Pancreas (tissue), 10 donors: ENCODE measurements around the gene CD320. TPM values are rescaled to one million over a fixed set of nuclear protein-coding genes. Genes with fewer than 3 reads are reported as not detected.
"Not testable (repeated sequence)": the region's sequence is repeated elsewhere in the genome, so short reads cannot be mapped to it uniquely, and the experiment has no call there.

Source experiments
- ATAC-seq, 4 donors: fragments of 200-7000 bp; cut with Tn5 transposase; one replicate each; pipeline versions ENCODE4 v1.8.0 to v1.9.1; 2020; ENCODE audit warnings: mild to moderate bottlenecking in 4 of 4, moderate library complexity in 4 of 4
- DNase-seq, 6 donors: peaks; one replicate each; pipeline ENCODE4 v3.0.0-alpha.2; 2020
- FAIRE-seq: peaks from 2 replicates; lab custom pipeline; 2012; peaks lifted over from hg19 to GRCh38; lab: Jason Lieb, UNC
- H3K27ac ChIP-seq, 4 donors: fragments of 200-600 bp; sonication (generic); 1 replicate in 3 of 4; 2 replicates in 1 of 4; pipeline versions ENCODE4 v1.5.0 to v1.8.0; 2020
- H3K27me3 ChIP-seq, 4 donors: fragments of 200-600 bp; one replicate each; pipeline ENCODE4 v1.8.0; 2021
- H3K36me3 ChIP-seq, 3 donors: fragments of 200-600 bp; sonication (generic) in 1 of 3; one replicate each; pipeline versions ENCODE4 v1.5.0 to v1.8.0; 2020 to 2021
- H3K4me1 ChIP-seq, 3 donors: fragments of 200-600 bp; one replicate each; pipeline ENCODE4 v1.8.0; 2021
- H3K4me3 ChIP-seq, 4 donors: fragments of 200-600 bp; sonication (generic) in 2 of 4; one replicate each; pipeline versions ENCODE4 v1.5.0 to v1.8.0; 2020 to 2021
- H3K9me3 ChIP-seq, 4 donors: fragments of 200-600 bp; one replicate each; pipeline ENCODE4 v1.8.0; 2021
- WGBS, 2 donors: extraction: QIAGEN DNeasy Blood & Tissue Kit; methylation state at CpG; one replicate each; pipeline ENCODE4 v1.1.7; 2013; 5-methylcytosine and 5-hydroxymethylcytosine counted together
- intact Hi-C, 3 donors: fragments of 100-400 bp; cut with DNase I; formaldehyde crosslinking; loops; one replicate each; pipeline versions ENCODE4 v1.11.1 to v1.14.2; 2022
- polyA plus RNA-seq, 2 donors: library from polyadenylated mRNA; stranded (reverse); fragments of 200-250 nt; gene quantifications; one replicate each; pipeline ENCODE4 v1.2.3, GENCODE V29; 2013
- total RNA-seq, 6 donors: library from RNA; stranded (reverse); fragmentation: NEBNext Ultra II Directional in 4 of 6; extraction: Animal tissue kit (Norgen Biotek cat#: 25700) in 4 of 6; gene quantifications; one replicate each; pipeline versions ENCODE4 v1.2.1 to v1.2.4, GENCODE V29; 2021 to 2023
- TF ChIP-seq, protein P1 (sequence below), 4 donors: fragments of 200-600 bp; sonication (generic) in 3 of 4; IDR thresholded peaks; one replicate each; pipeline versions ENCODE4 v1.5.0 to v1.8.0; 2021; ENCODE audit warnings: antibody characterized with exemption in 4 of 4
- donor health status: healthy with polysubstance abuse.
- donor health status: DM: no; HTN: no; CAD: no; lungs with moderate emphysema.
- donor health status: DM: no; HTN: no; CAD: no.
- donor health status: control.
- donor health status: control.
- donor health status: Bipolar disorder and iron deficiency.
- donor health status: DM: yes; HTN: yes; CAD: no.
- donor health status: DM: no; HTN: no; CAD: no.
- donor health status: DM: no; HTN: no; CAD: no.
- donor health status: DM: yes; HTN: yes; CAD: no.

Gene CD320
- total and polyA plus RNA-seq, 8 donors: 13.8 to 58.4 (median 20.9) TPM

DNA sequence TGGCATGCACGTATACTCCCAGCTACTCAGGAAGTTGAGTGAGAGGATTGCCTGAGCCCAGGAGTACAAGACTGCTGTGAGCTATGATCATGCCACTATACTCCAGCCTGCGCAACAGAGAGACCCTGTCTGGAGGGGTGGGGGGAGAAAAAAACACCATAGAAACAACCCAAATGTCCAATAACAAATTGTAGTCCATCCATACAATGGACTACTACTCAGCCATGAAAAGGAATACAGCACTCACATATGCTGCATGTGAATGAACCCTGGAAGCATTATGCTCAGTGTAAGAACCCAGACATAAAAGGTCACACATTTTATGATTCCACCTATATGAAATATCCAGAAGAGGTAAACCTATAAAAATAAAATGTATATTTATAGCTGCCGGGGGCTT is 42.3 kb downstream of the CD320 start:
- Histone ChIP-seq H3K27ac (no peak overlapping the region), H3K27me3 (no peaks in the 10 kb centered on the region), H3K36me3 (peaks cover 0 to 8% (median 0%) of the 10 kb centered on the region in 3 donors), H3K4me1 (no peaks in the 10 kb centered on the region), H3K4me3 (no peak overlapping the region), H3K9me3 (no peaks in the 10 kb centered on the region)
- DNase-seq (no peak), ATAC-seq (no peak), FAIRE-seq (no peak)
- TF ChIP-seq, protein P1, sequence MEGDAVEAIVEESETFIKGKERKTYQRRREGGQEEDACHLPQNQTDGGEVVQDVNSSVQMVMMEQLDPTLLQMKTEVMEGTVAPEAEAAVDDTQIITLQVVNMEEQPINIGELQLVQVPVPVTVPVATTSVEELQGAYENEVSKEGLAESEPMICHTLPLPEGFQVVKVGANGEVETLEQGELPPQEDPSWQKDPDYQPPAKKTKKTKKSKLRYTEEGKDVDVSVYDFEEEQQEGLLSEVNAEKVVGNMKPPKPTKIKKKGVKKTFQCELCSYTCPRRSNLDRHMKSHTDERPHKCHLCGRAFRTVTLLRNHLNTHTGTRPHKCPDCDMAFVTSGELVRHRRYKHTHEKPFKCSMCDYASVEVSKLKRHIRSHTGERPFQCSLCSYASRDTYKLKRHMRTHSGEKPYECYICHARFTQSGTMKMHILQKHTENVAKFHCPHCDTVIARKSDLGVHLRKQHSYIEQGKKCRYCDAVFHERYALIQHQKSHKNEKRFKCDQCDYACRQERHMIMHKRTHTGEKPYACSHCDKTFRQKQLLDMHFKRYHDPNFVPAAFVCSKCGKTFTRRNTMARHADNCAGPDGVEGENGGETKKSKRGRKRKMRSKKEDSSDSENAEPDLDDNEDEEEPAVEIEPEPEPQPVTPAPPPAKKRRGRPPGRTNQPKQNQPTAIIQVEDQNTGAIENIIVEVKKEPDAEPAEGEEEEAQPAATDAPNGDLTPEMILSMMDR (IDR thresholded peaks at IDR 0.05): no peak
- intact Hi-C loops: no loop called here
- 71 to 72% methylated on average over 3 of the region's 3 CpGs for WGBS, 2 donors

DNA sequence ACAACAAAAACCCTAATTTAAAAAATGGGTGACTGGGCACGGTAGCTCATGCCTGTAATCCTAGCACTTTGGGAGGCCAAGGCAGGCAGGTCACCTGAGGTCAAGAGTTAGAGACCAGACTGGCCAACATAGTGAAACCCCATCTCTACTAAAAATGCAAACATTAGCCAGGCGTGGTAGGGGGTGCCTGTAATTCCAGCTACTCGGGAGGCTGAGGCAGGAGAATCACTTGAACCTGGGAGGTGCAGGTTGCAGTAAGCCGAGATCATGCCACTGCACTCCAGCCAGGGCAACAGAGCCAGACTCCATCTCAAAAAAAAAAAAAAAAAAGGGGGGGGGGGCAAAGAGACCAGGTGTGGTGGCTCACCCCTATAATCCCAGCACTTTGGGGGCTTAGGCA is 43.9 kb downstream of the CD320 start:
- ATAC-seq, H3K27me3 ChIP-seq, FAIRE-seq, H3K9me3 ChIP-seq, intact Hi-C loops, H3K4me3 ChIP-seq, H3K27ac ChIP-seq, H3K4me1 ChIP-seq, H3K36me3 ChIP-seq: not testable (repeated sequence)
- peak in 2 of 6 donors; percentile 1 to 6 for DNase-seq
- WGBS, 2 donors: 94 to 97% methylated on average over 4 of the region's 4 CpGs

DNA sequence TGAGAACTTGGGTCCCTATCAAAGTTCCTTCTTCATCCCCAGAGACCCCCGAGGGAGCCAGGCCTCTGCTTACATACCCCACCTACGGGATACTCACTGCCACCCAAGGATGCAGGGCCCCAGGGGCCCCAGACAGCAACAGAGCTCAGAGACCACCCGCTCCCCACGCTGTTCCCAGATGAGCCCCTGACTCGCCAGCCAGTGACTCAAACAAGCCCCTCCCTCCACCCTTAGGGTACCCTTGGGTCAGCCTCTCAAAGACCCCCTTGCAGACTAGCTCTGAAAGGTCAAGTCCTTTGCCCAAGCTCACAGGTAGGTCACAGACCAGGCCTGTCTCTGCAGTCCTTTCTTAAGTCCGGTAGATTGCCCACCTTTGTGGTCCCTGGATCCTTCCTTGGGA is 45.7 kb downstream of the CD320 start:
- ATAC-seq: no peak

DNA sequence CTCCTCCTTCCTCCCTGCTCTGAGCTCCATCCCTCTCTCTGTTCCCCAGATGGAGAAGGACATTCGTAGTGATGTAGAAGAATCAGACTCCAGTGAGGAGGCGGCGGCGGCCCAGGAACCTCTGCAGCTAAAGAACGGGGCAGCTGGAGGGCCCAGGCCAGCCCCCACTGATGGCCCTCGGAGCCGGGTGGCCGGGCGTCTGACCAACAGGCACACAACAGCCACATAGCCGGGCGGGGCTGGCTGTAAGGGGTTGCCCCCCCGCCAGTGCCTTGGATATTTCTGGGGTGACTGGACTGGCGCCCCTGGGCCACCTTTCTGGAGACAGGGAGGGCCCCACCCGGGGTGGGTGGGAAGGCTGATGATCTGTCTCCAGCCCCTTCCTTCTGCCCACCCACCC is 46.3 kb downstream of the CD320 start:
- H3K36me3 ChIP-seq: peaks cover 0 to 22% (median 10%) of the 10 kb centered on the region in 3 donors
- no peaks in the 10 kb centered on the region for H3K27me3 ChIP-seq
- no peak for ATAC-seq
- H3K27ac ChIP-seq: no peak overlapping the region
- FAIRE-seq: no peak
- intact Hi-C loops: no loop called here
- H3K4me1 ChIP-seq: no peaks in the 10 kb centered on the region
- no peaks in the 10 kb centered on the region for H3K9me3 ChIP-seq
- DNase-seq: peak in 5 of 6 donors; percentile 2 to 76 (median 20)
- 96 to 97% methylated on average over 11 to 14 of the region's 14 CpGs for WGBS, 2 donors
- TF ChIP-seq, protein P1 (IDR thresholded peaks at IDR 0.05): no peak
- H3K4me3 ChIP-seq: no peak overlapping the region

More for the DNA sequence above, 45.7 kb downstream of the CD320 start:
- no peak overlapping the region for H3K27ac ChIP-seq
- H3K9me3 ChIP-seq: no peaks in the 10 kb centered on the region
- no peaks in the 10 kb centered on the region for H3K27me3 ChIP-seq
- no peak overlapping the region for H3K4me3 ChIP-seq
- peaks cover 0 to 17% (median 6%) of the 10 kb centered on the region in 3 donors for H3K36me3 ChIP-seq
- TF ChIP-seq, protein P1 (IDR thresholded peaks at IDR 0.05): no peak
- FAIRE-seq (no peak), DNase-seq (peak in 4 of 6 donors; percentile 7 to 34 (median 10))
- intact Hi-C loops: no loop called here
- H3K4me1 ChIP-seq: no peaks in the 10 kb centered on the region
- 96 to 97% methylated on average over 6 of the region's 6 CpGs for WGBS, 2 donors

DNA sequence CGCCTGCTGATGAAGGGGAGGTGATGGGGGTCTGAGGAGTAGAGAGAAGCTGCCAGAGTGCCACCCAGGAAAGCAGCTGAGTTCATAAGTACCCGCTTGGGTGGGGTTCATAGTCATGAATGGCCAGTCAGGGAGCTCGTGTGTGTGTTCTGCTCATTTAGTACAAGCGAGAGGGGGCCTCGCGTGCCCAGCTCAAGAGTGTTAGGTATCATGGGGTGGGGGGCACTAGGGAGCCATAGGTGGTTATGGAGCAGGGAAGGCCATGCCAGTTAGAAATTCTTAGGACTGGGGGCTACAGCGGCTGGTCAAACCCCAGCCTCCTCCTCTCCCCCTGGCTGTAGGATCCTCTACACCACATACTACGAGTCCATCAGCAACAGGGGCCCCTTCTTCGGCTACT is 46.8 kb downstream of the CD320 start:
- Histone ChIP-seq H3K27me3 (no peaks in the 10 kb centered on the region), H3K4me3 (no peak overlapping the region), H3K4me1 (no peaks in the 10 kb centered on the region), H3K27ac (no peak overlapping the region), H3K9me3 (no peaks in the 10 kb centered on the region), H3K36me3 (peaks cover 0 to 27% (median 15%) of the 10 kb centered on the region in 3 donors)
- ATAC-seq (no peak), DNase-seq (peak in 5 of 6 donors; percentile 1 to 23 (median 8)), FAIRE-seq (no peak)
- TF ChIP-seq, protein P1 (IDR thresholded peaks at IDR 0.05): no peak
- 96% methylated on average over 9 of the region's 9 CpGs for WGBS, 2 donors
- intact Hi-C loops: no loop called here
